Stimulated activated CD4-positive, alpha-beta T cell treated with anti-CD3 and anti-CD28 coated beads, Interleukin-2, amount 100 ng/mL, for 48 hours (primary cell): ENCODE results near the gene ACTBL2.
"Not testable (repeated sequence)": the region's sequence is repeated elsewhere in the genome, so short reads cannot be mapped to it uniquely, and the experiment has no call there.

Source experiments
- DNase-seq, 2 donors: peaks; one replicate each; pipeline ENCODE4 v3.0.0-alpha.2; 2020

ACTBL2 gene

GRCh38 chr5:57482671-57483106, at the start of gene ACTBL2:
Gene ACTBL2, minus strand, starts transcription at chr5:57482811. Its CDS starts 104 bp downstream, at chr5:57482707.
- DNase-seq, result no peak

- DNase-seq, result no peak
Observed at GRCh38 chr5:57531333-57531732, 48.7 kb upstream of the ACTBL2 start.

GRCh38 chr5:57529864-57530263, 47.3 kb upstream of the ACTBL2 start:
- no peak for DNase-seq

GRCh38 chr5:57527870-57528269, 45.3 kb upstream of the ACTBL2 start:
- DNase-seq, result no peak

- DNase-seq, result no peak
Observed at GRCh38 chr5:57524348-57525060, 41.9 kb upstream of the ACTBL2 start.

- DNase-seq, result not testable (repeated sequence)
Observed at GRCh38 chr5:57522477-57522876, 39.9 kb upstream of the ACTBL2 start.

GRCh38 chr5:57518415-57518814, 35.8 kb upstream of the ACTBL2 start:
- not testable (repeated sequence) for DNase-seq

- DNase-seq, result no peak
Observed at GRCh38 chr5:57517250-57517649, 34.6 kb upstream of the ACTBL2 start.

GRCh38 chr5:57513785-57514184, 31.2 kb upstream of the ACTBL2 start:
- no peak for DNase-seq

- DNase-seq, result no peak
Observed at GRCh38 chr5:57511321-57511720, 28.7 kb upstream of the ACTBL2 start.

- DNase-seq, result no peak
Observed at GRCh38 chr5:57509501-57510260, 27.1 kb upstream of the ACTBL2 start.

GRCh38 chr5:57508211-57508610, 25.6 kb upstream of the ACTBL2 start:
- DNase-seq, result no peak

- DNase-seq, result no peak
Observed at GRCh38 chr5:57505272-57506200, 22.9 kb upstream of the ACTBL2 start.

- no peak for DNase-seq
Observed at GRCh38 chr5:57504357-57504756, 21.7 kb upstream of the ACTBL2 start.

GRCh38 chr5:57503433-57503832, 20.8 kb upstream of the ACTBL2 start:
- no peak for DNase-seq

- DNase-seq, result no peak
Observed at GRCh38 chr5:57501414-57502201, 19.0 kb upstream of the ACTBL2 start.

- DNase-seq, result no peak
Observed at GRCh38 chr5:57499262-57500050, 16.8 kb upstream of the ACTBL2 start.

- no peak for DNase-seq
Observed at GRCh38 chr5:57497733-57498132, 15.1 kb upstream of the ACTBL2 start.

GRCh38 chr5:57495285-57496086, 12.9 kb upstream of the ACTBL2 start:
- DNase-seq, result no peak
